RWPE2 (cell line): Measurements from ENCODE around the gene ACYP1.

Source experiments
- ATAC-seq: fragments of 200-7000 bp; cut with Tn5 transposase; 3 replicates; pipeline ENCODE4 v1.9.1; 2021; ENCODE audit warnings: low read depth
- DNase-seq: peaks from one replicate; pipeline ENCODE4 v3.0.0-alpha.2; 2020; ENCODE audit warnings: low spot score
- H3K27ac ChIP-seq: fragments of 450-650 bp; 2 replicates; pipeline ENCODE4 v1.5.1; 2017; ENCODE audit warnings: mild to moderate bottlenecking; ENCODE audit not compliant: poor library complexity, severe bottlenecking
- H3K27me3 ChIP-seq: fragments of 250-450 bp; sonication (Bioruptor Pico); 2 replicates; pipeline ENCODE4 v1.5.1; 2021; ENCODE audit warnings: mild to moderate bottlenecking, moderate library complexity; ENCODE audit not compliant: insufficient read depth, poor library complexity, severe bottlenecking
- H3K36me3 ChIP-seq: fragments of 250-450 bp; sonication (Bioruptor Pico); 2 replicates; pipeline ENCODE4 v1.5.1; 2020; ENCODE audit warnings: low read depth, mild to moderate bottlenecking, moderate library complexity
- H3K4me1 ChIP-seq: fragments of 250-450 bp; sonication (Bioruptor Pico); 2 replicates; pipeline ENCODE4 v1.5.1; 2021; ENCODE audit warnings: mild to moderate bottlenecking, moderate library complexity; ENCODE audit not compliant: insufficient read depth, poor library complexity, severe bottlenecking
- H3K4me3 ChIP-seq: fragments of 250-450 bp; sonication (Bioruptor Pico); 2 replicates; pipeline ENCODE4 v1.5.1; 2021; ENCODE audit warnings: mild to moderate bottlenecking, moderate library complexity; ENCODE audit not compliant: severe bottlenecking
- H3K9me3 ChIP-seq: fragments of 250-450 bp; sonication (Bioruptor Pico); 2 replicates; pipeline ENCODE4 v1.5.1; 2021; ENCODE audit warnings: mild to moderate bottlenecking, moderate library complexity; ENCODE audit not compliant: severe bottlenecking
- TF ChIP-seq, protein P1 (sequence below): fragments of 450-650 bp; IDR thresholded peaks from one replicate; pipeline ENCODE4 v1.5.1; 2017; ENCODE audit warnings: mild to moderate bottlenecking, moderate library complexity; ENCODE audit not compliant: poor library complexity, severe bottlenecking

Gene ACYP1

GRCh38 chr14:75066691-75067090, 2.9 kb upstream of the ACYP1 start:
- TF ChIP-seq, protein P1, sequence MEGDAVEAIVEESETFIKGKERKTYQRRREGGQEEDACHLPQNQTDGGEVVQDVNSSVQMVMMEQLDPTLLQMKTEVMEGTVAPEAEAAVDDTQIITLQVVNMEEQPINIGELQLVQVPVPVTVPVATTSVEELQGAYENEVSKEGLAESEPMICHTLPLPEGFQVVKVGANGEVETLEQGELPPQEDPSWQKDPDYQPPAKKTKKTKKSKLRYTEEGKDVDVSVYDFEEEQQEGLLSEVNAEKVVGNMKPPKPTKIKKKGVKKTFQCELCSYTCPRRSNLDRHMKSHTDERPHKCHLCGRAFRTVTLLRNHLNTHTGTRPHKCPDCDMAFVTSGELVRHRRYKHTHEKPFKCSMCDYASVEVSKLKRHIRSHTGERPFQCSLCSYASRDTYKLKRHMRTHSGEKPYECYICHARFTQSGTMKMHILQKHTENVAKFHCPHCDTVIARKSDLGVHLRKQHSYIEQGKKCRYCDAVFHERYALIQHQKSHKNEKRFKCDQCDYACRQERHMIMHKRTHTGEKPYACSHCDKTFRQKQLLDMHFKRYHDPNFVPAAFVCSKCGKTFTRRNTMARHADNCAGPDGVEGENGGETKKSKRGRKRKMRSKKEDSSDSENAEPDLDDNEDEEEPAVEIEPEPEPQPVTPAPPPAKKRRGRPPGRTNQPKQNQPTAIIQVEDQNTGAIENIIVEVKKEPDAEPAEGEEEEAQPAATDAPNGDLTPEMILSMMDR = no peak
- Histone ChIP-seq H3K27me3 (no peaks in the 10 kb centered on the region), H3K36me3 (peaks cover under 1% of the 10 kb centered on the region), H3K4me3 (no peak overlapping the region), H3K9me3 (no peaks in the 10 kb centered on the region), H3K27ac (no peak overlapping the region), H3K4me1 (no peaks in the 10 kb centered on the region)
- ATAC-seq = no peak
- no peak for DNase-seq

DNA sequence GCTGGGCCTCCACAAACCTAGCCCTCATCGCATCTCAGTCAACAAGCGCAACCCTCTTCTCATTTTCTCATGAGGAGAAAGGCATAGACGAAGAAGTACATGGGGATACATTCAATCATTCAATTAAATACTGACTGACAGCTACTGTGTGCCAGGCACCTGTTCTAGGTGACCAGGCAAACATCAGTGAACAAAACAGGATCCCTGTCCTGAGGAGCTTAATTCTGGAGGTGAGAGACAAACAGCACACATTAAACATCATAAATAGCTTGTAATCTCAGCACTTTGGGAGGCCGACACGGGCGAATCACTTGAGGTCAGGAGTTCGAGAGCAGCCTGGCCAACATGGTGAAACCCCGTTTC, 362 bp upstream of the ACYP1 start:
- peak overlapping the region; percentile 48 for H3K27ac ChIP-seq
- no peaks in the 10 kb centered on the region for H3K4me1 ChIP-seq
- DNase-seq = no peak
- TF ChIP-seq, protein P1 = no peak
- no peak for ATAC-seq
- peaks cover 25% of the 10 kb centered on the region for H3K36me3 ChIP-seq
- H3K9me3 ChIP-seq = no peaks in the 10 kb centered on the region
- peak overlapping the region; percentile 80 for H3K4me3 ChIP-seq
- H3K27me3 ChIP-seq = no peaks in the 10 kb centered on the region

DNA sequence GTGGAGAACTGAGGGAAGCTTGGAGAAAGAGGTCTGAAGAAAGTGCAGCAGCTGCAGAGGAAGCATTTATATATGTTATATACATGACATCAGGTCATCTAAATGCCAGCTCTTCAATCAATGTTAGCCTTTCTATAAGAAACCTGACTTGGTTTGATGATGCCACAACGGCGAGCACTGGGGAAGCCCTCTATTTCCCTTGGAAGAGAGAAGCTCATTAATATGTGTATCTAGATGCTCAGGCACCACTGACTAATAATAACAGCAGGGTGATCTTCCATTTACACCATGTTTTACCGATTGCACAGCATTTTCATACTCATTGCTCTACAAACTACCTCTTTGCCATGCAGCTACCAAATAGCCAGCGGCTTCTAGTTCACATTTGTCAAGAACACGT, 811 bp downstream of the ACYP1 start:
- DNase-seq (no peak), ATAC-seq (no peak; the same call in 2 of the 3 replicates)
- Histone ChIP-seq H3K27ac (peak overlapping the region; percentile 48), H3K36me3 (peaks cover 25% of the 10 kb centered on the region), H3K9me3 (no peaks in the 10 kb centered on the region), H3K4me1 (no peaks in the 10 kb centered on the region), H3K4me3 (peak overlapping the region; percentile 80), H3K27me3 (no peaks in the 10 kb centered on the region)
- TF ChIP-seq, protein P1 = no peak

- H3K27me3 ChIP-seq = no peaks in the 10 kb centered on the region
- no peak for ATAC-seq
- peak overlapping the region; percentile 11 for H3K27ac ChIP-seq
- no peak overlapping the region for H3K4me3 ChIP-seq
- TF ChIP-seq, protein P1 = no peak
- no peaks in the 10 kb centered on the region for H3K9me3 ChIP-seq
- DNase-seq = no peak
- H3K36me3 ChIP-seq = peaks cover 40% of the 10 kb centered on the region
- no peaks in the 10 kb centered on the region for H3K4me1 ChIP-seq
Observed at GRCh38 chr14:75060420-75060819, 3.4 kb downstream of the ACYP1 start.

DNA sequence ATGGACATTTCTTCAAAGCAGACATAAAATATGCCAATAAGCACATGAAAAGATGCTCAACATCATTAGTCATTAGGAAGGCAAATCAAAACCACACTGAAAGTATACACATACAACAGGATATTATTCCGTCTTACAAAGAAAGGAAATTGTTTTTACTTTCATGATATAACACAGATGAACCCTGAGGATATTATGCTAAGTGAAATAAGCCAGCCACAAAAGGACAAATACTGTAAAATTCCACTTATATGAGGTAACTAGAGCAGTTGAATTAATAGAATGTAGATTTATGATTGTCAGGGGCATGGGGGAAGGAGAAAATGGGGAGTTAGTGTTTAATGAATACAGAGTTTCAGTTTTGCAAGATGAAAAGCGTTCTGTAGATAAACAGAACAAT, 4.2 kb downstream of the ACYP1 start:
- no peak for DNase-seq
- TF ChIP-seq, protein P1 = no peak
- Histone ChIP-seq H3K36me3 (peaks cover 43% of the 10 kb centered on the region), H3K27ac (peak overlapping the region; percentile 11), H3K4me3 (no peak overlapping the region), H3K27me3 (no peaks in the 10 kb centered on the region), H3K9me3 (no peaks in the 10 kb centered on the region), H3K4me1 (peaks cover under 1% of the 10 kb centered on the region)
- no peak for ATAC-seq
